HUES64 (cell line): ENCODE results near the gene NR1I3.

Experiments
- H3K27ac ChIP-seq: 2 replicates; pipeline ENCODE4 v1.7.0; 2013; ENCODE audit warnings: low read depth, low read length, inconsistent platforms
- H3K27me3 ChIP-seq: 2 replicates; pipeline ENCODE4 v1.6.1; 2013; ENCODE audit warnings: mild to moderate bottlenecking, low read length; ENCODE audit not compliant: insufficient read depth
- H3K36me3 ChIP-seq: 2 replicates; pipeline ENCODE4 v1.6.1; 2013; ENCODE audit warnings: mild to moderate bottlenecking, low read length; ENCODE audit not compliant: insufficient read depth
- H3K4me1 ChIP-seq: 2 replicates; pipeline ENCODE4 v1.6.1; 2013; ENCODE audit warnings: mild to moderate bottlenecking, low read length, moderate library complexity; ENCODE audit not compliant: insufficient read depth
- H3K4me3 ChIP-seq: 2 replicates; pipeline ENCODE4 v1.5.1; 2013; ENCODE audit warnings: mild to moderate bottlenecking, low read length, moderate library complexity
- H3K9ac ChIP-seq: 2 replicates; pipeline ENCODE4 v1.6.1; 2013; ENCODE audit warnings: mild to moderate bottlenecking, low read depth, low read length
- H3K9me3 ChIP-seq: 2 replicates; pipeline ENCODE4 v1.6.1; 2013; ENCODE audit warnings: low read depth, low read length; ENCODE audit not compliant: insufficient read depth
- WGBS: fragments of 150-250, 120-280 bp; methylation state at CpG from one replicate; pipeline ENCODE4 v1.1.7; 2013; ENCODE audit warnings: missing lambda C conversion rate; 5-methylcytosine and 5-hydroxymethylcytosine counted together

The NR1I3 gene

GRCh38 chr1:161192476-161193465 lies 45.2 kb downstream of the NR1I3 start:
- H3K4me1 ChIP-seq = peaks cover 15% of the 10 kb centered on the region
- H3K27ac ChIP-seq = no peak overlapping the region
- 76% methylated on average over 14 of the region's 15 CpGs for WGBS
- no peaks in the 10 kb centered on the region for H3K9me3 ChIP-seq
- H3K27me3 ChIP-seq = no peaks in the 10 kb centered on the region
- peaks cover 29% of the 10 kb centered on the region; the same call in 1 of the 2 replicates for H3K36me3 ChIP-seq
- no peak overlapping the region for H3K9ac ChIP-seq
- H3K4me3 ChIP-seq = no peak overlapping the region

- 86% methylated on average over 8 of the region's 8 CpGs for WGBS
- Histone ChIP-seq H3K9me3 (no peaks in the 10 kb centered on the region), H3K27me3 (no peaks in the 10 kb centered on the region), H3K4me1 (peaks cover 8% of the 10 kb centered on the region), H3K27ac (no peak overlapping the region), H3K36me3 (peaks cover 29% of the 10 kb centered on the region; the same call in 1 of the 2 replicates), H3K9ac (no peak overlapping the region), H3K4me3 (no peak overlapping the region)
Measured at GRCh38 chr1:161191971-161192370, 46.0 kb downstream of the NR1I3 start.

- no peaks in the 10 kb centered on the region for H3K27me3 ChIP-seq
- no peaks in the 10 kb centered on the region for H3K9me3 ChIP-seq
- no peak overlapping the region for H3K9ac ChIP-seq
- H3K4me1 ChIP-seq = no peaks in the 10 kb centered on the region
- peaks cover 29% of the 10 kb centered on the region; the same call in 1 of the 2 replicates for H3K36me3 ChIP-seq
- H3K27ac ChIP-seq = no peak overlapping the region
- 77% methylated on average over 22 of the region's 22 CpGs for WGBS
- H3K4me3 ChIP-seq = no peak overlapping the region
Measured at GRCh38 chr1:161190962-161191521, 47.0 kb downstream of the NR1I3 start.

GRCh38 chr1:161189036-161189435 lies 49.0 kb downstream of the NR1I3 start:
- no peaks in the 10 kb centered on the region for H3K9me3 ChIP-seq
- no peak overlapping the region for H3K4me3 ChIP-seq
- H3K27ac ChIP-seq = no peak overlapping the region
- 0 out of 2 replicates have a peak, but pooled peaks cover 3% of the 10 kb centered on the region for H3K4me1 ChIP-seq
- H3K36me3 ChIP-seq = peaks cover 17% of the 10 kb centered on the region; the same call in 1 of the 2 replicates
- WGBS = 94% methylated on average over 5 of the region's 5 CpGs
- H3K9ac ChIP-seq = no peak overlapping the region
- H3K27me3 ChIP-seq = no peaks in the 10 kb centered on the region

GRCh38 chr1:161188381-161188780 lies 49.6 kb downstream of the NR1I3 start:
- Histone ChIP-seq H3K4me3 (no peak overlapping the region), H3K27me3 (no peaks in the 10 kb centered on the region), H3K9me3 (no peaks in the 10 kb centered on the region), H3K4me1 (0 out of 2 replicates have a peak, but pooled peaks cover 3% of the 10 kb centered on the region), H3K36me3 (peaks cover 14% of the 10 kb centered on the region; the same call in 1 of the 2 replicates), H3K9ac (no peak overlapping the region), H3K27ac (no peak overlapping the region)
- 96% methylated on average over 6 of the region's 6 CpGs for WGBS

GRCh38 chr1:161187311-161187710 lies 50.7 kb downstream of the NR1I3 start:
- Histone ChIP-seq H3K27ac (no peak overlapping the region), H3K9ac (no peak overlapping the region), H3K27me3 (no peaks in the 10 kb centered on the region), H3K4me3 (no peak overlapping the region), H3K9me3 (no peaks in the 10 kb centered on the region), H3K4me1 (0 out of 2 replicates have a peak, but pooled peaks cover 3% of the 10 kb centered on the region), H3K36me3 (peaks cover 13% of the 10 kb centered on the region; the same call in 1 of the 2 replicates)
- 84% methylated on average over 3 of the region's 3 CpGs for WGBS

GRCh38 chr1:161185732-161186311 lies 52.2 kb downstream of the NR1I3 start:
- Histone ChIP-seq H3K9me3 (no peaks in the 10 kb centered on the region), H3K9ac (no peak overlapping the region), H3K27ac (no peak overlapping the region), H3K27me3 (no peaks in the 10 kb centered on the region), H3K36me3 (no peaks in the 10 kb centered on the region), H3K4me3 (no peak overlapping the region), H3K4me1 (0 out of 2 replicates have a peak, but pooled peaks cover 3% of the 10 kb centered on the region)
- 94% methylated on average over 2 of the region's 2 CpGs for WGBS

- Histone ChIP-seq H3K9me3 (no peaks in the 10 kb centered on the region), H3K27me3 (no peaks in the 10 kb centered on the region), H3K4me1 (0 out of 2 replicates have a peak, but pooled peaks cover 3% of the 10 kb centered on the region), H3K36me3 (no peaks in the 10 kb centered on the region), H3K27ac (no peak overlapping the region), H3K4me3 (no peak overlapping the region), H3K9ac (no peak overlapping the region)
- WGBS = 55% methylated on average over 3 of the region's 3 CpGs
Measured at GRCh38 chr1:161185282-161185682, 52.7 kb downstream of the NR1I3 start.

GRCh38 chr1:161182214-161182613 lies 55.8 kb downstream of the NR1I3 start:
- H3K9ac ChIP-seq = no peak overlapping the region
- no peaks in the 10 kb centered on the region for H3K27me3 ChIP-seq
- no peak overlapping the region for H3K4me3 ChIP-seq
- H3K36me3 ChIP-seq = no peaks in the 10 kb centered on the region
- H3K4me1 ChIP-seq = peaks cover 11% of the 10 kb centered on the region; the same call in 1 of the 2 replicates
- no peaks in the 10 kb centered on the region for H3K9me3 ChIP-seq
- WGBS = 88% methylated on average over 1 of the region's 1 CpG
- H3K27ac ChIP-seq = no peak overlapping the region

- no peak overlapping the region for H3K4me3 ChIP-seq
- H3K9ac ChIP-seq = no peak overlapping the region
- 69% methylated on average over 1 of the region's 1 CpG for WGBS
- 0 out of 2 replicates have a peak, but pooled peaks cover under 1% of the 10 kb centered on the region for H3K36me3 ChIP-seq
- H3K4me1 ChIP-seq = peaks cover 11% of the 10 kb centered on the region; the same call in 1 of the 2 replicates
- H3K9me3 ChIP-seq = no peaks in the 10 kb centered on the region
- no peaks in the 10 kb centered on the region for H3K27me3 ChIP-seq
- no peak overlapping the region for H3K27ac ChIP-seq
Measured at GRCh38 chr1:161180639-161181038, 57.4 kb downstream of the NR1I3 start.

- WGBS = 92% methylated on average over 3 of the region's 3 CpGs
- no peak overlapping the region for H3K9ac ChIP-seq
- no peak overlapping the region for H3K4me3 ChIP-seq
- H3K36me3 ChIP-seq = peaks cover 10% of the 10 kb centered on the region
- no peak overlapping the region for H3K27ac ChIP-seq
- peaks cover 8% of the 10 kb centered on the region; the same call in 1 of the 2 replicates for H3K4me1 ChIP-seq
- H3K9me3 ChIP-seq = no peaks in the 10 kb centered on the region
- H3K27me3 ChIP-seq = no peaks in the 10 kb centered on the region
Measured at GRCh38 chr1:161179698-161180097, 58.3 kb downstream of the NR1I3 start.
